HG03460 (cell line): Measurements from ENCODE around the gene OR10K2.

Experiments
- ATAC-seq: cut with Tn5 transposase; IDR thresholded peaks from one replicate; pipeline ENCODE4 v1.9.1; 2021; ENCODE audit not compliant: unreplicated experiment

OR10K2 gene

DNA sequence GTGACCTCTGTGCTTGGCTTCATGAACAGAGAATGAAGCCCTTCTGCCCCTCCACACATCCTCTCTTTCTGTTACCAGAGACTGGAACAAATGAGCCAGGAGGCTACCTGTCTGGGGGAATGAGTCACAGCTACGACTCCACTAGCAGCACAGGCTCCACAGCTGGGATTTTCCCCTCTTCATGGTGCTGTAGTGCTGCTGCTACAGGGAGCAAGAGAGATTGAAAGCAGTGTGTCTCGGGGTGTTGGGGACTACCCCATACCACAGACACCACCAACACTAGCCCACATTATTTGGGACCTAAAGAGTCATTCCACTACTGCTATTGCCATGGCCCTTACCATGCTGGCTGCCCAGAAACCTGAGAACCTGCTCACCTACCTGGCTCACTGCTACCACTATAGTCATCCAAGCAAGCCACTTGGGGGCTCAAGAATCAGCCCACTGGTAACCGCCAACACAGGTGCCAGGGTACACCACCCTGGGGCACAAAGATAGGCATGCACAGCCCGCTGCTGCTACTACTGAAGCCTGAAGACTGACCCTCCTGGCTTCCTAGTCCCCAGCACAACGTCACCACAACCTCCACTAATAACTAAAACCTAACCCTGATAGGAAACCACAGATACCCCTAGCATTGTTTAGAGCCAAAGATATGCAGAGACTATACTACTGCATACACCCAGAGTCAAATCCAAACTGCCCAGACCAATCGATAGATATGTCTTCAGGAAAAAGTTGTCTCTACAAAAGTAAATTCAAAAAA, 54.7 kb downstream of the OR10K2 start:
- peak; percentile 98 for ATAC-seq
